HCT116 (cell line): Measurements from ENCODE around the gene GNAI1. TPM values are rescaled to one million over a fixed set of nuclear protein-coding genes. Genes with fewer than 3 reads are reported as not detected.

Experiments used
- ATAC-seq: fragments of 200-7000 bp; cut with Tn5 transposase; 2 replicates; pipeline ENCODE4 v1.9.1; 2020; ENCODE audit warnings: mild to moderate bottlenecking, moderate library complexity
- BruUV-seq: library from RNA; stranded (reverse); fragments of 400-500 nt; replicated peaks from 2 replicates; lab custom pipeline; 2021; lab: Mats Ljungman, UMichigan
- CTCF ChIA-PET: fragments of 300-600 bp; sonication (Branson Sonifier 250); formaldehyde crosslinking; loops from one replicate; lab custom pipeline; 2021; ENCODE audit warnings: antibody characterized with exemption; lab: Charles Lee
- POLR2A ChIA-PET: fragments of 300-600, 350-600 bp; sonication (Branson Sonifier 250); formaldehyde crosslinking; loops from one replicate; lab custom pipeline; 2021; ENCODE audit warnings: antibody characterized with exemption; lab: Charles Lee
- RAD21 ChIA-PET, 2 experiments: fragments of 300-600 bp; sonication (Branson Sonifier 250); formaldehyde crosslinking; loops; one replicate each; lab custom pipeline; 2023; ENCODE audit warnings: low total read pairs in 2 of 2; ENCODE audit not compliant: uncharacterized antibody in 2 of 2, unreplicated experiment in 2 of 2, low non-redundant PET in 1 of 2; lab: Charles Lee
- DNase-seq: peaks from one replicate; pipeline ENCODE4 v3.0.0-alpha.2; 2010; ENCODE audit warnings: low read depth, low spot score
- H2AFZ ChIP-seq: fragments of 200-600 bp; shearing (Covaris generic), sonication (generic); 2 replicates; pipeline ENCODE4 v1.6.1; 2017; ENCODE audit warnings: low read depth, mixed run types, mixed read lengths, antibody characterized with exemption, low read length; ENCODE audit not compliant: poor library complexity, severe bottlenecking
- H3K27ac ChIP-seq: 2 replicates; pipeline ENCODE4 v1.5.1; 2012; ENCODE audit warnings: low read depth, low read length
- H3K27me3 ChIP-seq: fragments of 200-600 bp; sonication (generic); 2 replicates; pipeline ENCODE4 v1.6.1; 2016; ENCODE audit warnings: mixed run types, low read length, mixed read lengths; ENCODE audit not compliant: insufficient read depth
- H3K36me3 ChIP-seq, 2 experiments: fragments of 200-500 bp in 1 of 2; fragments of 200-600 bp in 1 of 2; sonication (Bioruptor generic) in 1 of 2; sonication (generic) in 1 of 2; 2 replicates each; pipeline versions ENCODE4 v1.5.1 to v1.6.1; 2014 to 2016; ENCODE audit warnings: low read length in 2 of 2, inconsistent platforms in 1 of 2, mixed read lengths in 1 of 2, mixed run types in 1 of 2; ENCODE audit not compliant: insufficient read depth in 2 of 2, control insufficient read depth in 1 of 2
- H3K4me1 ChIP-seq, 2 experiments: fragments of 200-600 bp in 1 of 2; sonication (generic) in 1 of 2; 2 replicates each; pipeline versions ENCODE4 v1.5.1 to v1.6.1; 2012 to 2017; ENCODE audit warnings: low read length in 2 of 2, inconsistent platforms in 1 of 2, mild to moderate bottlenecking in 1 of 2, mixed read lengths in 1 of 2, mixed run types in 1 of 2, moderate library complexity in 1 of 2; ENCODE audit not compliant: insufficient read depth in 2 of 2, control insufficient read depth in 1 of 2
- H3K4me2 ChIP-seq: fragments of 200-600 bp; sonication (generic); 2 replicates; pipeline ENCODE4 v1.6.1; 2017; ENCODE audit warnings: mixed run types, low read length, mixed read lengths
- H3K4me3 ChIP-seq, 2 experiments: fragments of 200-600 bp in 1 of 2; sonication (generic) in 1 of 2; replicated peaks in 1 of 2; 2 replicates each; pipeline ENCODE4 v1.5.1; 2011 to 2016; ENCODE audit warnings: low read length in 2 of 2, control low read depth in 1 of 2, low read depth in 1 of 2, mild to moderate bottlenecking in 1 of 2, mixed read lengths in 1 of 2, mixed run types in 1 of 2
- H3K79me2 ChIP-seq: fragments of 200-600 bp; sonication (generic); 2 replicates; pipeline ENCODE4 v1.6.1; 2017; ENCODE audit warnings: mild to moderate bottlenecking, mixed run types, low read length, moderate library complexity, mixed read lengths; ENCODE audit not compliant: insufficient read depth
- H3K9ac ChIP-seq: fragments of 200-600 bp; sonication (generic); 2 replicates; pipeline ENCODE4 v1.6.1; 2016; ENCODE audit warnings: low read length, mixed read lengths
- H3K9me2 ChIP-seq: fragments of 200-600 bp; sonication (generic), shearing (Covaris generic); 2 replicates; pipeline ENCODE4 v1.6.1; 2017; ENCODE audit warnings: mixed run types, mild to moderate bottlenecking, moderate library complexity; ENCODE audit not compliant: insufficient read depth
- H3K9me3 ChIP-seq, 2 experiments: fragments of 200-500 bp in 1 of 2; fragments of 200-600 bp in 1 of 2; sonication (Bioruptor generic) in 1 of 2; sonication (generic) in 1 of 2; 2 replicates each; pipeline ENCODE4 v1.6.1; 2014 to 2017; ENCODE audit warnings: low read length in 2 of 2, mixed read lengths in 2 of 2, inconsistent platforms in 1 of 2, low read depth in 1 of 2, mild to moderate bottlenecking in 1 of 2, mixed run types in 1 of 2, moderate library complexity in 1 of 2; ENCODE audit not compliant: control insufficient read depth in 1 of 2, insufficient read depth in 1 of 2
- H4K20me1 ChIP-seq: fragments of 200-600 bp; sonication (generic), shearing (Covaris generic); 2 replicates; pipeline ENCODE4 v1.6.1; 2017; ENCODE audit warnings: mixed run types, mild to moderate bottlenecking, moderate library complexity; ENCODE audit not compliant: insufficient read depth
- CBX3 ChIP-seq: IDR thresholded peaks from 2 replicates; pipeline ENCODE4 v1.6.1; 2012; ENCODE audit warnings: low read depth
- CEBPB ChIP-seq: IDR thresholded peaks from 2 replicates; pipeline ENCODE4 v1.6.1; 2012; ENCODE audit warnings: low read depth
- CTCF ChIP-seq, 3 experiments: fragments of 200-600 bp in 1 of 3; sonication (generic) in 1 of 3; IDR thresholded peaks in 2 of 3; conservative IDR thresholded peaks in 1 of 3; 2 replicates each; pipeline ENCODE4 v1.5.1; 2012 to 2017; ENCODE audit warnings: low read depth in 2 of 3, low read length in 2 of 3, antibody characterized with exemption in 1 of 3, borderline replicate concordance in 1 of 3, control low read depth in 1 of 3, mild to moderate bottlenecking in 1 of 3, mixed read lengths in 1 of 3, mixed run types in 1 of 3, moderate library complexity in 1 of 3; ENCODE audit not compliant: insufficient read depth in 1 of 3
- EGR1 ChIP-seq: IDR thresholded peaks from 2 replicates; pipeline ENCODE4 v1.6.1; 2012; ENCODE audit warnings: low read depth
- ELF1 ChIP-seq: IDR thresholded peaks from 2 replicates; pipeline ENCODE4 v1.6.1; 2012; ENCODE audit warnings: low read depth, borderline replicate concordance
- EZH2 ChIP-seq: fragments of 200-600 bp; sonication (generic); IDR thresholded peaks from 2 replicates; pipeline ENCODE4 v1.6.1; 2017; ENCODE audit warnings: antibody characterized with exemption, mixed run types
- EZH2phosphoT487 ChIP-seq: fragments of 200-600 bp; IDR thresholded peaks from 2 replicates; pipeline ENCODE4 v1.6.1; 2018; ENCODE audit warnings: antibody characterized with exemption, borderline replicate concordance
- FOSL1 ChIP-seq: IDR thresholded peaks from 2 replicates; pipeline ENCODE4 v1.6.1; 2012; ENCODE audit warnings: low read depth
- JUND ChIP-seq: IDR thresholded peaks from 2 replicates; pipeline ENCODE4 v1.6.1; 2012
- POLR2A ChIP-seq: IDR thresholded peaks from 2 replicates; pipeline ENCODE4 v1.7.0; 2011; ENCODE audit warnings: borderline replicate concordance; ENCODE audit not compliant: insufficient read depth, insufficient read length; ENCODE audit errors: extremely low read depth
- RAD21 ChIP-seq: IDR thresholded peaks from 2 replicates; pipeline ENCODE4 v1.6.1; 2012; ENCODE audit warnings: low read depth, mild to moderate bottlenecking
- REST ChIP-seq: IDR thresholded peaks from 2 replicates; pipeline ENCODE4 v1.6.1; 2012; ENCODE audit warnings: low read depth
- SIN3A ChIP-seq: IDR thresholded peaks from 2 replicates; pipeline ENCODE4 v1.6.1; 2012; ENCODE audit warnings: low read depth
- SP1 ChIP-seq: IDR thresholded peaks from 2 replicates; pipeline ENCODE4 v1.6.1; 2012; ENCODE audit warnings: low read depth
- ZFX ChIP-seq: fragments of 450-650 bp; IDR thresholded peaks from 2 replicates; pipeline ENCODE4 v1.6.1; 2017
- ZNF274 ChIP-seq: fragments of 200-500 bp; sonication (Bioruptor generic); IDR thresholded peaks from 2 replicates; pipeline ENCODE4 v1.6.1; 2014; ENCODE audit warnings: mild to moderate bottlenecking, low read depth, low read length, inconsistent platforms
- intact Hi-C: fragments of 100-400 bp; cut with micrococcal nuclease; formaldehyde crosslinking; loops from 2 replicates; pipeline ENCODE4 v1.10.0; 2022
- total RNA-seq: library from RNA; stranded (reverse); gene quantifications from one replicate; pipeline ENCODE4 v1.2.1, GENCODE V29; 2021; ENCODE audit not compliant: unreplicated experiment
- TF ChIP-seq, protein P1 (sequence below): IDR thresholded peaks from 2 replicates; pipeline ENCODE4 v1.6.1; 2011; ENCODE audit warnings: mild to moderate bottlenecking, low read length, moderate library complexity; ENCODE audit not compliant: insufficient replicate concordance; ENCODE audit errors: extremely low read depth
- TF ChIP-seq, protein P2 (sequence below): IDR thresholded peaks from 2 replicates; pipeline ENCODE4 v1.6.1; 2012

The GNAI1 gene
- total RNA-seq, 1 experiment from 2014 or later, result 148 TPM

GRCh38 chr7:80128918-80129317, 5.7 kb upstream of the GNAI1 start:
- H3K4me2 ChIP-seq, result no peak overlapping the region
- H3K9me3 ChIP-seq, result no peaks in the 10 kb centered on the region
- CTCF ChIA-PET, result no interaction called here
- no peaks in the 10 kb centered on the region for H4K20me1 ChIP-seq
- H3K4me1 ChIP-seq, result peaks cover 19 to 22% of the 10 kb centered on the region in 2 experiments
- no peak for DNase-seq
- POLR2A ChIA-PET, result no interaction called here
- H3K4me3 ChIP-seq, result no peak overlapping the region
- H3K9ac ChIP-seq, result no peak overlapping the region
- no peaks in the 10 kb centered on the region for H3K9me2 ChIP-seq
- no peak overlapping the region for H2AFZ ChIP-seq
- ATAC-seq, result no peak
- TF ChIP-seq, protein P1, sequence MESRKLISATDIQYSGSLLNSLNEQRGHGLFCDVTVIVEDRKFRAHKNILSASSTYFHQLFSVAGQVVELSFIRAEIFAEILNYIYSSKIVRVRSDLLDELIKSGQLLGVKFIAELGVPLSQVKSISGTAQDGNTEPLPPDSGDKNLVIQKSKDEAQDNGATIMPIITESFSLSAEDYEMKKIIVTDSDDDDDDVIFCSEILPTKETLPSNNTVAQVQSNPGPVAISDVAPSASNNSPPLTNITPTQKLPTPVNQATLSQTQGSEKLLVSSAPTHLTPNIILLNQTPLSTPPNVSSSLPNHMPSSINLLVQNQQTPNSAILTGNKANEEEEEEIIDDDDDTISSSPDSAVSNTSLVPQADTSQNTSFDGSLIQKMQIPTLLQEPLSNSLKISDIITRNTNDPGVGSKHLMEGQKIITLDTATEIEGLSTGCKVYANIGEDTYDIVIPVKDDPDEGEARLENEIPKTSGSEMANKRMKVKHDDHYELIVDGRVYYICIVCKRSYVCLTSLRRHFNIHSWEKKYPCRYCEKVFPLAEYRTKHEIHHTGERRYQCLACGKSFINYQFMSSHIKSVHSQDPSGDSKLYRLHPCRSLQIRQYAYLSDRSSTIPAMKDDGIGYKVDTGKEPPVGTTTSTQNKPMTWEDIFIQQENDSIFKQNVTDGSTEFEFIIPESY, result no peak
- no peak for TF ChIP-seq ZNF274
- no peak for TF ChIP-seq EZH2phosphoT487
- no peak for TF ChIP-seq EGR1
- TF ChIP-seq, protein P2, sequence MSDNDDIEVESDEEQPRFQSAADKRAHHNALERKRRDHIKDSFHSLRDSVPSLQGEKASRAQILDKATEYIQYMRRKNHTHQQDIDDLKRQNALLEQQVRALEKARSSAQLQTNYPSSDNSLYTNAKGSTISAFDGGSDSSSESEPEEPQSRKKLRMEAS, result no peak
- TF ChIP-seq ZFX, result no peak
- TF ChIP-seq SP1, result no peak
- no peak for TF ChIP-seq SIN3A
- TF ChIP-seq CBX3, result no peak
- TF ChIP-seq CTCF (IDR thresholded peaks at IDR 0.05 in 2 of 3, conservative IDR thresholded peaks at IDR 0.05 in 1 of 3; ENCODE audit: borderline replicate concordance in 1 of 3, insufficient read depth in 1 of 3, low read depth in 2 of 3, low read length in 2 of 3), result no peak
- TF ChIP-seq REST, result no peak
- no peak for TF ChIP-seq POLR2A
- no peak for TF ChIP-seq ELF1
- no peak for TF ChIP-seq EZH2
- TF ChIP-seq RAD21, result no peak
- TF ChIP-seq CEBPB, result no peak
- TF ChIP-seq JUND, result no peak
- no peak for TF ChIP-seq FOSL1
- H3K27ac ChIP-seq, result no peak overlapping the region
- intact Hi-C loops, result no loop called here
- no peaks in the 10 kb centered on the region for H3K27me3 ChIP-seq
- no TSS peak for BruUV-seq
- no peaks in the 10 kb centered on the region for H3K79me2 ChIP-seq
- RAD21 ChIA-PET, result no interaction called here
- no peaks in the 10 kb centered on the region for H3K36me3 ChIP-seq
